ENCODE measurements around the gene KCNAB1. TPM values are rescaled to one million over a fixed set of nuclear protein-coding genes. Genes with fewer than 3 reads are reported as not detected.

KCNAB1 gene
- total RNA-seq, 2 experiments from 2014 or later: not detected

DNA sequence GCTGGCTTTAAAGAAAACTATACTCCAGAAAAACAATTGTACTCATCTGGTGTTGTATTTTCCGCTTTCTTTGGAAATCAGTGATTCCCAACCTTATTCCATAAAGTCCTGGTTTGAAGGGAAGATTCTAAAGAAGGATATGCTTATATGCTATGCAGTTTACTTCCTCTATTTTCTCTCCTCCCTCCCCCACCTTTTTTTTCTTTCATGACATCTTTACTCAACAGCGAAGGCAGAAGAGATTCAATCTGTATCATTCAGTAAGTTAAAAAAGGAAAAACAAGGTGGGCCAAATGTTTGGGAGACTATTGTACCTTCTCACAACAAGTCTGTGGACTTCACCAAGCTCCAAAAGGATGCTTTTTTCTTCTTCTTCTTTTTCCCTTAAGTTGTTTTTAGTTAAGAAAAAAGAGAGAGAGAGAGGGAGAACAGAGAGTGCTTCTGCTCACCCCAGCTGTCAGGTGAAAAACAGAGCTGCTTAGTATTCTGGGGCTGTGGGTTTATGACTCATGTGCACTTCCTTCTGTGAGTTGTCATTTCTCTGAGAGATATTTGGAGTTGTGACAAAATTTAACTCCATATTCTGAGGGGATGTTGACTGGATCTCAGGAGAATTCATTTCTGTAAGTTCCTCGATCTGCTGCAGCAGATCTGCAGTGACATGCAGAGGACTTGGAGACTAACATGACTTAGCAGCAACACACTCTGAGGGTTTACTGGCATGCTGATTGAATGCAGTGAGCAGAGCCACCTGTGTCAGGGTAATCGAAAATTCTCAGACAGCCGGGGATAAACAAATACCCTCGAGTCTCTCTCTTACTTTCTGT is 363.8 kb downstream of the KCNAB1 start:
- H3K4me1 ChIP-seq (ENCODE audit: insufficient read depth, low read length, poor library complexity, severe bottlenecking): peaks cover 35% of the 10 kb centered on the region
- peak overlapping the region; percentile 58 for H3K4me3 ChIP-seq (ENCODE audit: low read depth, low read length, poor library complexity, severe bottlenecking)
- H3K9me2 ChIP-seq (ENCODE audit: insufficient read depth, low read length): no peaks in the 10 kb centered on the region
- no peaks in the 10 kb centered on the region for H3K9me3 ChIP-seq (ENCODE audit: low read length)
- BruUV-seq (replicated peaks): no TSS peak
- no peak for TF ChIP-seq EZH2phosphoT487 (IDR thresholded peaks at IDR 0.05; ENCODE audit: borderline replicate concordance, low read depth, low read length)
- TF ChIP-seq, protein P1, sequence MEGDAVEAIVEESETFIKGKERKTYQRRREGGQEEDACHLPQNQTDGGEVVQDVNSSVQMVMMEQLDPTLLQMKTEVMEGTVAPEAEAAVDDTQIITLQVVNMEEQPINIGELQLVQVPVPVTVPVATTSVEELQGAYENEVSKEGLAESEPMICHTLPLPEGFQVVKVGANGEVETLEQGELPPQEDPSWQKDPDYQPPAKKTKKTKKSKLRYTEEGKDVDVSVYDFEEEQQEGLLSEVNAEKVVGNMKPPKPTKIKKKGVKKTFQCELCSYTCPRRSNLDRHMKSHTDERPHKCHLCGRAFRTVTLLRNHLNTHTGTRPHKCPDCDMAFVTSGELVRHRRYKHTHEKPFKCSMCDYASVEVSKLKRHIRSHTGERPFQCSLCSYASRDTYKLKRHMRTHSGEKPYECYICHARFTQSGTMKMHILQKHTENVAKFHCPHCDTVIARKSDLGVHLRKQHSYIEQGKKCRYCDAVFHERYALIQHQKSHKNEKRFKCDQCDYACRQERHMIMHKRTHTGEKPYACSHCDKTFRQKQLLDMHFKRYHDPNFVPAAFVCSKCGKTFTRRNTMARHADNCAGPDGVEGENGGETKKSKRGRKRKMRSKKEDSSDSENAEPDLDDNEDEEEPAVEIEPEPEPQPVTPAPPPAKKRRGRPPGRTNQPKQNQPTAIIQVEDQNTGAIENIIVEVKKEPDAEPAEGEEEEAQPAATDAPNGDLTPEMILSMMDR (conservative IDR thresholded peaks at IDR 0.05; ENCODE audit: low read length): no peak
- no peaks in the 10 kb centered on the region for H3K79me2 ChIP-seq (ENCODE audit: insufficient read depth, low read depth, low read length)
- peak overlapping the region; percentile 85 for H3K4me2 ChIP-seq (ENCODE audit: low read length)
- peak overlapping the region; percentile 82 for H3K27ac ChIP-seq (ENCODE audit: low read depth, low read length, poor library complexity, severe bottlenecking)
- CTCF ChIA-PET (ENCODE audit: unreplicated experiment): interaction anchor here (0.9 kb wide), 1 partner anchor 8 kb away, joined by 3 read pairs; no protein-coding TSS in a partner anchor
- H2AFZ ChIP-seq (ENCODE audit: low read length): peak overlapping the region; percentile 93
- peak; percentile 74 for DNase-seq (ENCODE audit: low spot score)
- no peaks in the 10 kb centered on the region for H3K36me3 ChIP-seq (ENCODE audit: insufficient read depth, low read length)
- intact Hi-C loops (cut with micrococcal nuclease; ENCODE audit: unreplicated experiment): no loop called here
- POLR2A ChIA-PET: interaction anchor here (0.6 to 2.2 kb wide), 6 partner anchors 8 to 80 kb away, joined by 3 to 7 read pairs (median 4); no protein-coding TSS in a partner anchor
- no peaks in the 10 kb centered on the region for H4K20me1 ChIP-seq (ENCODE audit: insufficient read depth, low read length)

DNA sequence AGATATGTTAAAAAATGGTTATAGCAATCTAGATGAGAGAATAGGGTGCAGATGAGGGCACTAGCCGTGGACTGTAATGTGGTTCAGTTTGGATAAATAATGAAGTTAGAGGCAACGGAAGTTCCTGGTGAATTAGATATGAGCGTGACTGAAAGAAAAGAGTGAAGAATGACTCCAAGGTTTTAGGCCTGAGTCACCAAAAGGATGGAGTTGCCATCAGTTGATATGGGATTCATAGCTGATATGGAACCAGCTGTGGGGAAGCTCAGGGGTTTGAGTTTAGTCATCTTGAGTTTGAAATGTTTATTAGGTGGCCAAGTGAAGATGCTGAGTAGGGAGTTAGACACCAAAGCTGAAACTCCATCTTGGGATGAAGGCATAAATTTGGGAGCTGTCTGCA is 368.4 kb downstream of the KCNAB1 start:
- CTCF ChIA-PET (ENCODE audit: unreplicated experiment): no interaction called here
- no peak for TF ChIP-seq EZH2phosphoT487 (IDR thresholded peaks at IDR 0.05; ENCODE audit: borderline replicate concordance, low read depth, low read length)
- TF ChIP-seq, protein P1 (conservative IDR thresholded peaks at IDR 0.05; ENCODE audit: low read length): no peak
- no peak overlapping the region for H3K4me2 ChIP-seq (ENCODE audit: low read length)
- H3K79me2 ChIP-seq (ENCODE audit: insufficient read depth, low read depth, low read length): no peaks in the 10 kb centered on the region
- no peak overlapping the region for H2AFZ ChIP-seq (ENCODE audit: low read length)
- H4K20me1 ChIP-seq (ENCODE audit: insufficient read depth, low read length): no peaks in the 10 kb centered on the region
- H3K4me3 ChIP-seq (ENCODE audit: low read depth, low read length, poor library complexity, severe bottlenecking): no peak overlapping the region
- POLR2A ChIA-PET: interaction anchor here (1.9 kb wide), 1 partner anchor 11 kb away, joined by 7 read pairs; no protein-coding TSS in a partner anchor
- no peaks in the 10 kb centered on the region for H3K9me3 ChIP-seq (ENCODE audit: low read length)
- no TSS peak for BruUV-seq (replicated peaks)
- intact Hi-C loops (cut with micrococcal nuclease; ENCODE audit: unreplicated experiment): no loop called here
- no peak for DNase-seq (ENCODE audit: low spot score)
- no peak overlapping the region for H3K27ac ChIP-seq (ENCODE audit: low read depth, low read length, poor library complexity, severe bottlenecking)
- no peaks in the 10 kb centered on the region for H3K36me3 ChIP-seq (ENCODE audit: insufficient read depth, low read length)
- peaks cover 19% of the 10 kb centered on the region for H3K4me1 ChIP-seq (ENCODE audit: insufficient read depth, low read length, poor library complexity, severe bottlenecking)
- H3K9me2 ChIP-seq (ENCODE audit: insufficient read depth, low read length): no peaks in the 10 kb centered on the region

DNA sequence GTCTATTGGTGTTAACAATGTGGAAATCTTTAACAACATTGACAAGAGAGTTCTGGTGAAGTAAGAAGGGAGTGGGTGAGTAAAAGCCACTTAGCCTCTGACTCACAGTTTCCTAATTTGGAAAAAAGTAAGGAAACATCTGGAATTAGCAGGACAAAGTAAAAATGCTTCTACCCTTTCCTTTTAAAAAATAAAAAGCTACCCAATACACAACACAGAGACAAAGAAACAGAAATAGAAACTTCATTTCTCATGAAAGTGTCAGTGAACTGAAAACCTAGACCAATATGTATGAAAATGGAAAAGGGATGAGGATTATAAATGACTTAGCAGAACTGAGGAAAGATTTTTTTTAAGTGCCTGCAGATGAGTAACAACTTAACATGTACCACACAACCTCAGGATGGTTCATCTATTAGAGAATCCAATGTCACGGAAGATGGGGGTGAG is 369.1 kb downstream of the KCNAB1 start:
- no peaks in the 10 kb centered on the region for H3K9me2 ChIP-seq (ENCODE audit: insufficient read depth, low read length)
- CTCF ChIA-PET (ENCODE audit: unreplicated experiment): no interaction called here
- H3K4me1 ChIP-seq (ENCODE audit: insufficient read depth, low read length, poor library complexity, severe bottlenecking): peaks cover 12% of the 10 kb centered on the region
- intact Hi-C loops (cut with micrococcal nuclease; ENCODE audit: unreplicated experiment): no loop called here
- H3K27ac ChIP-seq (ENCODE audit: low read depth, low read length, poor library complexity, severe bottlenecking): no peak overlapping the region
- H3K4me3 ChIP-seq (ENCODE audit: low read depth, low read length, poor library complexity, severe bottlenecking): no peak overlapping the region
- POLR2A ChIA-PET: interaction anchor here (0.7 to 1.9 kb wide), 2 partner anchors 10 to 54 kb away, joined by 3 to 7 read pairs; no protein-coding TSS in a partner anchor
- H3K4me2 ChIP-seq (ENCODE audit: low read length): no peak overlapping the region
- H3K9me3 ChIP-seq (ENCODE audit: low read length): no peaks in the 10 kb centered on the region
- DNase-seq (ENCODE audit: low spot score): no peak
- no peak for TF ChIP-seq EZH2phosphoT487 (IDR thresholded peaks at IDR 0.05; ENCODE audit: borderline replicate concordance, low read depth, low read length)
- TF ChIP-seq, protein P1 (conservative IDR thresholded peaks at IDR 0.05; ENCODE audit: low read length): no peak
- no peaks in the 10 kb centered on the region for H3K36me3 ChIP-seq (ENCODE audit: insufficient read depth, low read length)
- no peaks in the 10 kb centered on the region for H4K20me1 ChIP-seq (ENCODE audit: insufficient read depth, low read length)
- H3K79me2 ChIP-seq (ENCODE audit: insufficient read depth, low read depth, low read length): no peaks in the 10 kb centered on the region
- no peak overlapping the region for H2AFZ ChIP-seq (ENCODE audit: low read length)
- BruUV-seq (replicated peaks): no TSS peak

All from OCI-LY7 (cell line).